HG03460 (cell line): ENCODE measurements around the gene POP4.
"Not testable (repeated sequence)": the region's sequence is repeated elsewhere in the genome, so short reads cannot be mapped to it uniquely, and the experiment has no call there.

Experiments
- ATAC-seq: cut with Tn5 transposase; IDR thresholded peaks from one replicate; pipeline ENCODE4 v1.9.1; 2021; ENCODE audit not compliant: unreplicated experiment

Gene POP4

DNA sequence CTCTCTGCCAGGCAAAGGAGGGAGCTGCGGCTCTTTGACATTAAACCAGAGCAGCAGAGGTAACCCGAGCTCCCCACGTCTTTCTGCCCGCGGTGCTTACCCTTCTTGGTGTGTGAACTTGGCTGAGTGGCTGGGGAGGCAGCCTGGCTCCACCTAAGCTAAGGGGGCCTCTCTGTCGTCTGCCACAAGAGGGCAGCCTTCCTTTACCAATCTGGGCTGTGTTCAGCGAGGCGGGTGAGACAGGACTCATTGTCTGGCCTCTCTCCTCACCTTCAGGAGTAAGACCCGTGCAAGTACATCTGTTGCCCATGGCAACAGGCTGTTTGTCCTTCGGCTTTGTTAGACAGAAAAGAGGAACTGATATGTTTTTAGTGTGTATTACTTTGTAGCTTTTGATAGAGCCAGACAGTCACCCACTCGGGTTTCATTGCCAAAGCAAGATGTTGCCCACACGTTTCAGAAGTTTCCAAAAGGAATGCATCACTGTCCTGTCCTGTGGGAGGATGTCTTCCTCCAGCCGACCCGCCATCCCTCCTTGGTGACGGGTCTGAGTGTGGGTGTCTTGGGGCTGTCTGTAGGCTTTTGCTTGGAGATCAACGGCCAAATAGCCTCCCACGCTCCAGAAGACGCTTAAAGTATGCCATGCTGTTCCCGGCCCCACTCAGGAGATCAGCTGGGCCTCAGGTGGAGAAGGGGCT is 4.6 kb downstream of the POP4 start:
- peak; percentile 67 for ATAC-seq

- no peak for ATAC-seq
These were observed 6.0 kb downstream of the POP4 start for GRCh38 chr19:29612121-29612520.

- ATAC-seq = no peak
These were observed 6.9 kb downstream of the POP4 start for GRCh38 chr19:29612801-29613595.

GRCh38 chr19:29614046-29614445 is 8.0 kb downstream of the POP4 start:
- no peak for ATAC-seq

- no peak for ATAC-seq
These were observed 8.7 kb downstream of the POP4 start for GRCh38 chr19:29614780-29615179.

- no peak for ATAC-seq
These were observed 9.9 kb downstream of the POP4 start for GRCh38 chr19:29615891-29616425.

DNA sequence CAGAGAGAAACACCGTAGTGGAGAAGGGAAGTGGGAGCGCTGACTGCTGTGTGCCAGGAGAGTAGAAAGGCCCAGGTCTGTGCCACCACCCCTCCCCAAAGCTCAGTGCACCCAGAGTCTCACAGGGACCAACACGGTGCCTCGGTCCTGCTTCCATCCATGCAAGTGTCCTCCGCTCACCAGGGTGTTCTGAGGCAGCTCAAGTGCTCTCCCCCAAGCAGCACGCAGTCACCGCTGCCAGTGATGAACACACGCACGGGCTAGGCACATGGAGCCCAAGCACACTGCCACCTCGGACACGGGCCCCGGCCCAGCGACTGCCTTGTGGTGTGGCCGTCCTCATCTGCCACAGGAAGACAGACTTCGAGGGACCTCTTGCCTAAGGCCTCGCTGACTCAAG is 10.5 kb downstream of the POP4 start:
- ATAC-seq = no peak

GRCh38 chr19:29617366-29618266 is 11.5 kb downstream of the POP4 start:
- ATAC-seq = no peak

GRCh38 chr19:29618434-29618833 is 12.4 kb downstream of the POP4 start:
- ATAC-seq = no peak

- ATAC-seq = no peak
These were observed 12.8 kb downstream of the POP4 start for GRCh38 chr19:29618871-29619270.

DNA sequence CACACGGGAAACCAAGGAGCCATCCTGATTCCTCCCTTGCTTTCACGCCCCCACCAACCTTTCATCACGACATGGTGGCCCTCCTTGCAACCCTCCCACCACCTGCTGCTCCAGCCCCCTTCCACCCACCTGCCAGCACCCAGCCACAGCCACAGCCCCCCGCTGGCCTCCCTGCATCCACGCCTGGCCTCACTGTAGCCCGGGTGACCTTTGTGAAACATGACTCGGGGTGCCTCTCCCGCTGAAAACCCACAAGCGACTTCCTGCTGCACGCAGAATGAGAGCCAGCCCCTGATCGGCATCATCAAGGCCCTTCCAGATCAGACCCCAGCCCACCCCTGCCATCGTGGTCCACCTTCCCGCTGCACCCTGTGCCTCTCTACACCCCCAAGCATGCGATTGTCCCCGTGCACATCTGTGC is 14.9 kb downstream of the POP4 start:
- ATAC-seq = no peak

GRCh38 chr19:29622166-29623070 is 16.3 kb downstream of the POP4 start:
- no peak for ATAC-seq

DNA sequence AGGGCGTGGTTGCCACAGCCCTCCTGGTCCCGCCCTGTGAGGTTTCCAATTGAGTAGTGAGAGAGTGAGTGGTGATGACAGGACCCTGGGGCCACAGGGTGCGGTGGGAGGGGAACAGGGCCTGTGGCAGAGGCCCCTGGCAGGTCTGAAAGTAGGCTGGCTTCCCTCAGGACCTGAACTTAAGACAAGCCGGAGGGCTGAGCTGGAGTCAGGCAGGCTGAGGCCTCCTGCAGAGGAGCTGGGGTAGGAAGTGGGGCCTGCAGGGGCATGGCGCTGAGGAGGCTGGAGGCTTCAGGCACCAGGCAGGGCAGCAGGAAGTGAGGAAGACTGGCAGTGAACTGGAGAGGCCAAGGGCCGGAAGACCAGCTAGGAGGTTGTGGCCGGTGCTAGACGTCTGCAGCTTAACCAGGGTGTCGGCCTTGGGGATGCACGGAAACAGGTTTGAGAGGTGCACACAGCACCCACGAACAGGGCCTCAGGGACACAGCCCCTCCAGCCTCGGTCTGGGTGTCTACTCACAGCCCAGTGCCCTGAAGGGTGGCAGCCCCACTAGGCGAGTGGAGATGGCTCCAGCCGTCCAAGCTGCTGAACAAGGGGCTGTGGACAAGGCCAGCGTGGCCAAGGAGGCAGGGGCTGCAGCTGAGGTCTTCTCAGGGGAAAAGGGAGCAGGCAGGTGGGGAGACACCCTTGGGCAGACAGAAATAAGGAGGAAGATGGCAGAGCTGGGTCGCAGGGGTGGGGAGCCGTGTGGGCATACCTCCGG is 17.8 kb downstream of the POP4 start:
- no peak for ATAC-seq

DNA sequence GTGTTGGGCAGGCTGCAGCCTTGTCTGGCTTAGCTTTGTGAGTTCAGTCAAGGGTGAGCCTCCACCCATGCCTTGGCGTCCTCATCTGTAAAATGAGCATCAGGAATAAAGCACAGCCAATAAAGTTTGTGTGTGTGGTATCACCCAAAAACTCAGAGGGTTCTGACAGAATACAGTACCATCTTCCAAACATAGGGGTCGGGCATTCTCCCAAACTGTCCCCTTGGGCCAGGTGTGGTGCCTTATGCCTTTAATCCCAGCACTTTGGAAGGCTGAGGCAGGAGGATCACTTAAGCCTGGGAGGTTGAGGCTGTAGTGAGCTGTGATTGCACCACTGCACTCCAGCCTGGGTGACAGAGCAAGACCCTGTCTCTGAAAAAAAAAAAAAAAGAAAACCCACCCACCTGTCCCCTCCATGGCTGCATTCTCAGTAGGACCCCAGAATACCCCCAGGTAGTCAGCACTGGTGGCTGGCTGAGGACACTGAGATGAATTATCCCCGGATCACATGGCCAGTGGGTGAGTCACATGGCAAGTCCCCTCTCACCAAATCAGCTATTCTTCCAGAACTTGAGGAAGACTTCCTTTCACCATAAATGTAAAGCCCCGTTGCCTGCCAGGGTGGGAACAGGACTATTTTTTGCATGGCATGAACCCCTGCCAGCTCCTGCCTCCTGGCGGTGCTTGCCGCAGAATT is 18.6 kb downstream of the POP4 start:
- ATAC-seq = no peak

- ATAC-seq = no peak
These were observed 19.1 kb downstream of the POP4 start for GRCh38 chr19:29625186-29625651.

GRCh38 chr19:29626386-29626785 is 20.3 kb downstream of the POP4 start:
- no peak for ATAC-seq

GRCh38 chr19:29626832-29627231 is 20.7 kb downstream of the POP4 start:
- ATAC-seq = not testable (repeated sequence)

- ATAC-seq = no peak
These were observed 22.7 kb downstream of the POP4 start for GRCh38 chr19:29628661-29629385.
